ENCODE data around the gene TMEM62. TPM values are rescaled to one million over a fixed set of nuclear protein-coding genes. Genes with fewer than 3 reads are reported as not detected.

The TMEM62 gene
- total and polyA plus RNA-seq, 2 of the 8 experiments (the other 6 are each of a cell fraction or from before 2014, with no cell fraction given): 2.0 to 4.0 TPM

DNA sequence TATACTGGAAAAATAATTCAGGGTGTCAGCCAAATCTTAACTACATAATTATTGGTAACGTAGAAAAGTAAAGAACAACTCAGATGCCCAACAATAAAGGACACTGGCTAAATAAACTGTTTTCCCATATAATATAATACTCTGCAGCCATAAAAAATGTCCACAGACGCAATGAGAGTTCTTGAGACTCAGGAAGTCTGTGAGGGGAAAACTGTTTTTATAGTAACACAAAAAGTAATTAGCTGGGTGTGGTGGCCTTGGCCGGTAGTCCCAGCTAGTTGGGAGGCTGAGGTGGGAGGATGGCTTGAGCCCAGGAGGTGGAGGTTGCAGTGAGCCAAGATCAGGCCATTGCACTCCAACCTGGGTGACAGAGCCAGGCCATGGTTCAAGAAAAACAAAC lies 22.0 kb upstream of the TMEM62 start:
- H3K4me3 ChIP-seq (ENCODE audit: extremely low read depth in 1 of 4, insufficient read depth in 2 of 4, low read depth in 3 of 4, low read length in 4 of 4): no peak overlapping the region

More for the DNA sequence above, 22.0 kb upstream of the TMEM62 start:
- ChIA-PET POLR2A (ENCODE audit: partially characterized antibody) (no interaction called here), CTCF (ENCODE audit: partially characterized antibody) (interaction anchor here (0.7 kb wide), 1 partner anchor 1027 kb away, joined by 4 read pairs; no protein-coding TSS in a partner anchor)
- Histone ChIP-seq H2BK5ac (ENCODE audit: low read depth, low read length) (no peak overlapping the region), H3K27ac (ENCODE audit: low read depth, low read length) (no peak overlapping the region), H2BK20ac (ENCODE audit: low read length) (no peak overlapping the region), H3K23ac (ENCODE audit: insufficient read length) (no peak overlapping the region), H2AFZ (ENCODE audit: low read length) (no peak overlapping the region), H4K5ac (ENCODE audit: insufficient read length, low read depth, low read length) (no peak overlapping the region), H2BK120ac (replicated peaks; ENCODE audit: low read depth, low read length) (no peak overlapping the region), H2AK5ac (ENCODE audit: low read depth, low read length) (no peak overlapping the region), H2BK12ac (ENCODE audit: low read depth, low read length) (no peak overlapping the region), H2BK15ac (ENCODE audit: low read length) (no peak overlapping the region), H4K8ac (ENCODE audit: extremely low read depth, insufficient read depth, low read length) (no peak overlapping the region), H3K27me3 (replicated peaks in 1 of 4; ENCODE audit: control insufficient read depth in 3 of 4, extremely low read depth in 1 of 4, insufficient read depth in 3 of 4, low read length in 3 of 4) (peaks cover 0 to 2% (median 0%) of the 10 kb centered on the region in 4 experiments; a peak in 1 of 7 replicates), H3K4me1 (replicated peaks in 1 of 4; ENCODE audit: control insufficient read depth in 3 of 4, insufficient read depth in 4 of 4, low read length in 3 of 4) (no peaks in the 10 kb centered on the region), H3K14ac (ENCODE audit: insufficient read length) (no peak overlapping the region), H4K20me1 (replicated peaks in 1 of 2; ENCODE audit: control insufficient read depth in 1 of 2, insufficient read depth in 2 of 2, low read length in 2 of 2) (no peaks in the 10 kb centered on the region), H3K79me2 (ENCODE audit: control insufficient read depth in 1 of 2, insufficient read depth in 2 of 2, low read length in 2 of 2) (no peaks in the 10 kb centered on the region), H3K9me3 (ENCODE audit: insufficient read depth in 2 of 2, low read depth in 1 of 2, low read length in 1 of 2) (no peaks in the 10 kb centered on the region), H3K4ac (replicated peaks; ENCODE audit: insufficient read length, low read depth, low read length) (no peak overlapping the region), H3K56ac (replicated peaks; ENCODE audit: insufficient read length, low read depth, low read length) (no peak overlapping the region), H3K18ac (ENCODE audit: extremely low read depth, low read length) (no peak overlapping the region), H3K79me1 (ENCODE audit: low read depth, low read length) (no peaks in the 10 kb centered on the region), H4K91ac (replicated peaks; ENCODE audit: insufficient read length, low read length) (no peak overlapping the region), H3K36me3 (ENCODE audit: control insufficient read depth in 2 of 4, insufficient read depth in 4 of 4, low read length in 3 of 4) (no peaks in the 10 kb centered on the region), H3K4me2 (ENCODE audit: insufficient read depth in 1 of 2, low read depth in 2 of 2, low read length in 2 of 2) (no peak overlapping the region), H3K23me2 (ENCODE audit: low read depth, low read length) (no peaks in the 10 kb centered on the region), H3K9ac (replicated peaks in 1 of 4; ENCODE audit: extremely low read depth in 1 of 4, low read depth in 3 of 4, low read length in 3 of 4) (no peak overlapping the region)
- no peak for FAIRE-seq
- 84% methylated on average over 3 of the region's 3 CpGs; no CpG with 5 or more reads in 1 of the 2 experiments for WGBS, 2 experiments (ENCODE audit: extremely low coverage in 1 of 2, insufficient coverage in 1 of 2, insufficient read length in 1 of 2, insufficient replicate concordance in 2 of 2, low coverage in 1 of 2, low lambda C conversion rate in 2 of 2, missing lambda C conversion rate in 1 of 2)
- no peak for DNase-seq (ENCODE audit: low read depth in 1 of 2, low spot score in 2 of 2)
- no peak for TF ChIP-seq KDM4A (IDR thresholded peaks at IDR 0.05; ENCODE audit: low read depth, low read length, severe bottlenecking)
- TF ChIP-seq CEBPB (IDR thresholded peaks at IDR 0.05; ENCODE audit: low read depth, low read length): no peak
- no peak for TF ChIP-seq HDAC2 (IDR thresholded peaks at IDR 0.05; ENCODE audit: borderline replicate concordance in 1 of 2, low read depth in 2 of 2, low read length in 2 of 2)
- TF ChIP-seq TCF12 (IDR thresholded peaks at IDR 0.05; ENCODE audit: low read depth, low read length): no peak
- no peak for TF ChIP-seq EGR1 (IDR thresholded peaks at IDR 0.05; ENCODE audit: borderline replicate concordance, low read depth, low read length)
- TF ChIP-seq JUN (IDR thresholded peaks at IDR 0.05; ENCODE audit: low read depth, low read length): no peak
- no peak for TF ChIP-seq JUND (IDR thresholded peaks at IDR 0.05; ENCODE audit: low read length)
- TF ChIP-seq, protein P1, sequence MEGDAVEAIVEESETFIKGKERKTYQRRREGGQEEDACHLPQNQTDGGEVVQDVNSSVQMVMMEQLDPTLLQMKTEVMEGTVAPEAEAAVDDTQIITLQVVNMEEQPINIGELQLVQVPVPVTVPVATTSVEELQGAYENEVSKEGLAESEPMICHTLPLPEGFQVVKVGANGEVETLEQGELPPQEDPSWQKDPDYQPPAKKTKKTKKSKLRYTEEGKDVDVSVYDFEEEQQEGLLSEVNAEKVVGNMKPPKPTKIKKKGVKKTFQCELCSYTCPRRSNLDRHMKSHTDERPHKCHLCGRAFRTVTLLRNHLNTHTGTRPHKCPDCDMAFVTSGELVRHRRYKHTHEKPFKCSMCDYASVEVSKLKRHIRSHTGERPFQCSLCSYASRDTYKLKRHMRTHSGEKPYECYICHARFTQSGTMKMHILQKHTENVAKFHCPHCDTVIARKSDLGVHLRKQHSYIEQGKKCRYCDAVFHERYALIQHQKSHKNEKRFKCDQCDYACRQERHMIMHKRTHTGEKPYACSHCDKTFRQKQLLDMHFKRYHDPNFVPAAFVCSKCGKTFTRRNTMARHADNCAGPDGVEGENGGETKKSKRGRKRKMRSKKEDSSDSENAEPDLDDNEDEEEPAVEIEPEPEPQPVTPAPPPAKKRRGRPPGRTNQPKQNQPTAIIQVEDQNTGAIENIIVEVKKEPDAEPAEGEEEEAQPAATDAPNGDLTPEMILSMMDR (IDR thresholded peaks at IDR 0.05; ENCODE audit: control extremely low read depth in 1 of 3, insufficient read depth in 1 of 3, low read depth in 1 of 3, low read length in 3 of 3): no peak
- no peak for TF ChIP-seq RAD21 (IDR thresholded peaks at IDR 0.05 in 1 of 2, conservative IDR thresholded peaks at IDR 0.05 in 1 of 2; ENCODE audit: low read depth in 2 of 2, low read length in 2 of 2)
